PC-3 (cell line): ENCODE results near the gene VGLL3. TPM values are rescaled to one million over a fixed set of nuclear protein-coding genes. Genes with fewer than 3 reads are reported as not detected.

Experiments
- ATAC-seq: fragments of 200-7000 bp; cut with Tn5 transposase; 2 replicates; pipeline ENCODE4 v1.9.1; 2020; ENCODE audit warnings: mild to moderate bottlenecking, moderate library complexity
- BruUV-seq: library from RNA; stranded (reverse); fragments of 400-500 nt; replicated peaks from 2 replicates; lab custom pipeline; 2021; lab: Mats Ljungman, UMichigan
- CTCF ChIA-PET: fragments of 300-600 bp; sonication (Branson Sonifier 250); formaldehyde crosslinking; loops from one replicate; lab custom pipeline; 2022; ENCODE audit warnings: antibody characterized with exemption; lab: Charles Lee
- POLR2A ChIA-PET: fragments of 300-600 bp; sonication (Branson Sonifier 250); formaldehyde crosslinking; loops from one replicate; lab custom pipeline; 2022; ENCODE audit warnings: antibody characterized with exemption; ENCODE audit not compliant: unreplicated experiment; lab: Charles Lee
- DNase-seq: peaks from one replicate; pipeline ENCODE4 v3.0.0-alpha.2; 2015
- H2AFZ ChIP-seq: fragments of 300-600 bp; sonication (generic); 2 replicates; pipeline ENCODE4 v1.6.0; 2016; ENCODE audit warnings: antibody characterized with exemption, low read length
- H3F3A ChIP-seq: fragments of 300-600 bp; sonication (generic); one replicate; pipeline ENCODE4 v1.6.0; 2017; ENCODE audit warnings: antibody characterized with exemption, low read length, control low read depth, mild to moderate bottlenecking; ENCODE audit not compliant: unreplicated experiment
- H3K27ac ChIP-seq: fragments of 300-600 bp; sonication (generic); 2 replicates; pipeline ENCODE4 v1.5.1; 2016; ENCODE audit warnings: mild to moderate bottlenecking, low read length
- H3K27me3 ChIP-seq: fragments of 300-600 bp; sonication (generic); 2 replicates; pipeline ENCODE4 v1.6.1; 2016; ENCODE audit warnings: low read length, mixed read lengths
- H3K36me3 ChIP-seq: fragments of 300-600 bp; sonication (generic); 2 replicates; pipeline ENCODE4 v1.6.1; 2016; ENCODE audit warnings: low read depth, mixed run types, low read length, mixed read lengths
- H3K4me1 ChIP-seq: fragments of 300-600 bp; sonication (generic); 2 replicates; pipeline ENCODE4 v1.5.1; 2016; ENCODE audit warnings: low read length; ENCODE audit not compliant: insufficient read depth
- H3K4me2 ChIP-seq: fragments of 300-600 bp; sonication (generic); 2 replicates; pipeline ENCODE4 v1.6.0; 2016; ENCODE audit warnings: low read length
- H3K4me3 ChIP-seq: fragments of 300-600 bp; sonication (generic); 2 replicates; pipeline ENCODE4 v1.5.1; 2016; ENCODE audit warnings: mild to moderate bottlenecking, low read length, mixed read lengths
- H3K79me2 ChIP-seq: fragments of 300-600 bp; sonication (generic); 2 replicates; pipeline ENCODE4 v1.6.1; 2017; ENCODE audit warnings: low read length, mixed read lengths
- H3K9ac ChIP-seq: fragments of 300-600 bp; sonication (generic); 2 replicates; pipeline ENCODE4 v1.6.0; 2016; ENCODE audit warnings: mild to moderate bottlenecking, low read length
- H3K9me2 ChIP-seq: fragments of 300-600 bp; sonication (generic); replicated peaks from 2 replicates; pipeline ENCODE4 v1.6.1; 2016; ENCODE audit warnings: mixed run types, low read length, mixed read lengths
- H3K9me3 ChIP-seq: fragments of 300-600 bp; sonication (generic); 2 replicates; pipeline ENCODE4 v1.6.1; 2016; ENCODE audit warnings: low read length, mixed read lengths
- H4K20me1 ChIP-seq: fragments of 300-600 bp; sonication (generic); 2 replicates; pipeline ENCODE4 v1.6.1; 2016; ENCODE audit warnings: low read length, mixed read lengths
- EZH2 ChIP-seq: fragments of 300-600 bp; sonication (generic); IDR thresholded peaks from one replicate; pipeline ENCODE4 v1.6.1; 2017; ENCODE audit warnings: antibody characterized with exemption, mild to moderate bottlenecking, low read length; ENCODE audit not compliant: unreplicated experiment
- EZH2phosphoT487 ChIP-seq: fragments of 300-600 bp; sonication (generic); IDR thresholded peaks from 2 replicates; pipeline ENCODE4 v1.6.1; 2018; ENCODE audit warnings: mild to moderate bottlenecking, antibody characterized with exemption, low read length, borderline replicate concordance
- intact Hi-C: fragments of 100-400 bp; cut with micrococcal nuclease; formaldehyde crosslinking; loops from 2 replicates; pipeline ENCODE4 v1.9.0; 2023
- total RNA-seq: library from RNA; depleted of rRNA; stranded (reverse); fragments of >200 nt; gene quantifications from 2 replicates; pipeline ENCODE4 v1.2.3, GENCODE V29; 2014
- TF ChIP-seq, protein P1 (sequence below): fragments of 300-600 bp; sonication (generic); conservative IDR thresholded peaks from 2 replicates; pipeline ENCODE4 v1.5.1; 2017; ENCODE audit warnings: antibody characterized with exemption, low read depth, mild to moderate bottlenecking, low read length

VGLL3 gene
- total RNA-seq, 1 experiment from 2014 or later: 1.3 TPM

DNA sequence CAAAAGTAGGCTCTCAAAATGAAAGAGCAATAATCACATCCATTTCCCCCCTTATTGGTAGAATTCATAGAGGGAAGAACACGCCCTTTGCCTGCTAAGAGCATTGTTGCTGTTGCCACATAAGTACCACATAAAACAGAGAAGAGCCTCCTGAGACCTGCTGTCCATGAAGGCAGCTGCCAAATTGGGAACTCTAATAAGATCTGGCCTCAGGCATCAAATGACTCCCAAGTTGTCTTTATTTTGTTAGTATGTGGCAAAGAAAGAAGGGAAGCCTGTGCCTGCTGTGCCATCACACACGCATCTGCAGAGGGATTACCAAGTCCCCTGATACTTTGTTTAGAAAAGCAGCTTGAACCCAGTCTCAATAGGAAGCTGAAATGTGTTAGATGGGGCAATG lies 23.9 kb downstream of the VGLL3 start:
- no peak overlapping the region for H3K27ac ChIP-seq
- H3K4me3 ChIP-seq: no peak overlapping the region
- no peaks in the 10 kb centered on the region for H3K79me2 ChIP-seq
- intact Hi-C loops: no loop called here
- H3K9ac ChIP-seq: no peak overlapping the region
- no peaks in the 10 kb centered on the region for H3K4me1 ChIP-seq
- no peak overlapping the region for H3K4me2 ChIP-seq
- no peaks in the 10 kb centered on the region for H3K9me3 ChIP-seq
- TF ChIP-seq EZH2phosphoT487 (no peak), EZH2 (no peak)
- TF ChIP-seq, protein P1, sequence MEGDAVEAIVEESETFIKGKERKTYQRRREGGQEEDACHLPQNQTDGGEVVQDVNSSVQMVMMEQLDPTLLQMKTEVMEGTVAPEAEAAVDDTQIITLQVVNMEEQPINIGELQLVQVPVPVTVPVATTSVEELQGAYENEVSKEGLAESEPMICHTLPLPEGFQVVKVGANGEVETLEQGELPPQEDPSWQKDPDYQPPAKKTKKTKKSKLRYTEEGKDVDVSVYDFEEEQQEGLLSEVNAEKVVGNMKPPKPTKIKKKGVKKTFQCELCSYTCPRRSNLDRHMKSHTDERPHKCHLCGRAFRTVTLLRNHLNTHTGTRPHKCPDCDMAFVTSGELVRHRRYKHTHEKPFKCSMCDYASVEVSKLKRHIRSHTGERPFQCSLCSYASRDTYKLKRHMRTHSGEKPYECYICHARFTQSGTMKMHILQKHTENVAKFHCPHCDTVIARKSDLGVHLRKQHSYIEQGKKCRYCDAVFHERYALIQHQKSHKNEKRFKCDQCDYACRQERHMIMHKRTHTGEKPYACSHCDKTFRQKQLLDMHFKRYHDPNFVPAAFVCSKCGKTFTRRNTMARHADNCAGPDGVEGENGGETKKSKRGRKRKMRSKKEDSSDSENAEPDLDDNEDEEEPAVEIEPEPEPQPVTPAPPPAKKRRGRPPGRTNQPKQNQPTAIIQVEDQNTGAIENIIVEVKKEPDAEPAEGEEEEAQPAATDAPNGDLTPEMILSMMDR: no peak
- no peaks in the 10 kb centered on the region for H3K27me3 ChIP-seq
- H3F3A ChIP-seq: no peaks in the 10 kb centered on the region
- ATAC-seq (no peak), DNase-seq (no peak)
- POLR2A ChIA-PET: no interaction called here
- CTCF ChIA-PET: no interaction called here
- no TSS peak for BruUV-seq
- no peaks in the 10 kb centered on the region for H3K36me3 ChIP-seq
- no peaks in the 10 kb centered on the region for H3K9me2 ChIP-seq
- no peaks in the 10 kb centered on the region for H4K20me1 ChIP-seq
- H2AFZ ChIP-seq: no peak overlapping the region

DNA sequence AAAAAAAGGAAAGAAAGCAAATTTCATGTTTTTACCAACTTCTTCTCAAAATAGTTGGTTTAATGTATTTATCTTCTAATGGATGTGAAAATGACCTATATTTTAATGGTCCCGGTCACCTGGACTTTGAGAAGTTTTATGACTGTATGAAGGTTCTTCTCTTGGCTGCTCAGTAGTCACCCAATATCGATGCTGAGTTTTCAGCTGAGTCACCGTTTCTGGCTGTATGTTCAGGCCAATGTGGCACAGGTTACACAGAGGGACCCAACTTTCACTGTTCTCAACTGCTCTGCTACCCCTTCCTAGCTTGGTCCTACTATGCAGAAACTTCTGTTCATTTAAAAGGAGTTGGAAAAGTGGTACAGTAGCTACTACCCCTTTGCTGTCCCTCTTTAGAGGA lies 25.8 kb downstream of the VGLL3 start:
- no peaks in the 10 kb centered on the region for H3K36me3 ChIP-seq
- no peak overlapping the region for H3K9ac ChIP-seq
- ChIA-PET CTCF (no interaction called here), POLR2A (no interaction called here)
- H3K9me2 ChIP-seq: no peaks in the 10 kb centered on the region
- H3F3A ChIP-seq: no peaks in the 10 kb centered on the region
- no peak overlapping the region for H2AFZ ChIP-seq
- H3K4me3 ChIP-seq: no peak overlapping the region
- H3K9me3 ChIP-seq: no peaks in the 10 kb centered on the region
- no peak overlapping the region for H3K4me2 ChIP-seq
- DNase-seq (no peak), ATAC-seq (no peak)
- TF ChIP-seq EZH2phosphoT487 (no peak), EZH2 (no peak)
- TF ChIP-seq, protein P1: no peak
- H3K79me2 ChIP-seq: no peaks in the 10 kb centered on the region
- H4K20me1 ChIP-seq: no peaks in the 10 kb centered on the region
- H3K4me1 ChIP-seq: peaks cover 13% of the 10 kb centered on the region
- no TSS peak for BruUV-seq
- intact Hi-C loops: no loop called here
- no peaks in the 10 kb centered on the region for H3K27me3 ChIP-seq
- no peak overlapping the region for H3K27ac ChIP-seq

DNA sequence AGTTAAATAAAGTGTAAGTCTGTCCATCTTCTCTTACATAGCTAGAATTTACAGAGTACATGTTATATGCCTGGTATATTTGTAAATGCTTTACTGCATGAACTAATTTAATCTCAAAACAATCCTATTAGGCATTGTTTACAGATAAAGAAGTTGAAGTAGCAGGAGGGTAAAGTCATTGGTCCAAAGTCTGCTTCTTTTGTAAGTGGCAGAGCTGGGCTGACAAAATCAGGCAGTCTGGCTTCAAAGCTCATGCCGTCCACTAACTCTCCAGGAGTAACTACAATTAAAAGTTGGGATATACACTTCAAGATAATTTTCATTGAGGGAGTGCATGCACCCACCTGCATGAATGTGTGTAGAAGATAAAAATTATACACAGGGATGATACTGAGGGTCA lies 27.3 kb downstream of the VGLL3 start:
- no peaks in the 10 kb centered on the region for H3K9me3 ChIP-seq
- no peaks in the 10 kb centered on the region for H3K9me2 ChIP-seq
- H3K27me3 ChIP-seq: no peaks in the 10 kb centered on the region
- H4K20me1 ChIP-seq: no peaks in the 10 kb centered on the region
- CTCF ChIA-PET: no interaction called here
- intact Hi-C loops: loop anchor here (5.0 kb wide), 1 partner anchor 204 kb away; no protein-coding TSS in a partner anchor
- no peak overlapping the region for H3K27ac ChIP-seq
- peaks cover 16% of the 10 kb centered on the region for H3K4me1 ChIP-seq
- ATAC-seq (no peak), DNase-seq (no peak)
- POLR2A ChIA-PET: no interaction called here
- no peaks in the 10 kb centered on the region for H3K79me2 ChIP-seq
- no peak overlapping the region for H2AFZ ChIP-seq
- no peak overlapping the region for H3K4me3 ChIP-seq
- no TSS peak for BruUV-seq
- no peak overlapping the region for H3K4me2 ChIP-seq
- H3F3A ChIP-seq: no peaks in the 10 kb centered on the region
- no peaks in the 10 kb centered on the region for H3K36me3 ChIP-seq
- TF ChIP-seq EZH2 (no peak), EZH2phosphoT487 (no peak)
- TF ChIP-seq, protein P1: no peak
- H3K9ac ChIP-seq: no peak overlapping the region
